Measurements from ENCODE around the gene ITGB1.

The ITGB1 gene

GRCh38 chr10:32888161-32888927 is 69.7 kb downstream of the ITGB1 start:
- no peak for DNase-seq (ENCODE audit: low spot score)

GRCh38 chr10:32887481-32887880 is 70.5 kb downstream of the ITGB1 start:
- DNase-seq (ENCODE audit: low spot score): no peak

GRCh38 chr10:32882076-32882475 is 76.0 kb downstream of the ITGB1 start:
- DNase-seq (ENCODE audit: low spot score): no peak

GRCh38 chr10:32878646-32879045 is 79.4 kb downstream of the ITGB1 start:
- DNase-seq (ENCODE audit: low spot score): no peak

GRCh38 chr10:32877915-32878314 is 80.1 kb downstream of the ITGB1 start:
- no peak for DNase-seq (ENCODE audit: low spot score)

GRCh38 chr10:32865170-32865569 is 92.9 kb downstream of the ITGB1 start:
- no peak for DNase-seq (ENCODE audit: low spot score)

GRCh38 chr10:32854435-32854834 is 103.6 kb downstream of the ITGB1 start:
- DNase-seq (ENCODE audit: low spot score): no peak

- no peak for DNase-seq (ENCODE audit: low spot score)
These were observed 106.7 kb downstream of the ITGB1 start for GRCh38 chr10:32851301-32851700.
